Spleen (tissue), 7 donors: ENCODE measurements around the gene TMEM182.

Source experiments
- POLR2A ChIP-seq, 3 donors: fragments of 450-650 bp; IDR thresholded peaks; one replicate each; pipeline ENCODE4 v1.5.1; 2017; ENCODE audit warnings: antibody characterized with exemption in 3 of 3, mild to moderate bottlenecking in 1 of 3
- POLR2AphosphoS5 ChIP-seq, 3 donors: sonication (generic); formaldehyde crosslinking; IDR thresholded peaks; one replicate each; pipeline ENCODE4 v1.5.1; 2017; ENCODE audit warnings: antibody characterized with exemption in 3 of 3
- TF ChIP-seq, protein P1 (sequence below), 11 experiments: fragments of 200-600 bp in 7 of 11; fragments of 450-650 bp in 4 of 11; sonication (generic) in 4 of 11; IDR thresholded peaks in 8 of 11; conservative IDR thresholded peaks in 3 of 11; 1 replicate in 7 of 11; 2 replicates in 4 of 11; pipeline versions ENCODE4 v1.4.0 to v1.8.0; 2016 to 2021; ENCODE audit warnings: antibody characterized with exemption in 11 of 11, inconsistent platforms in 4 of 11, mild to moderate bottlenecking in 1 of 11
- donor health status: DM: no; HTN: no; CAD: no; lungs with moderate emphysema.
- donor health status: DM: no; HTN: no; CAD: no.
- donor health status: DM: no; HTN: no; CAD: no.

DNA sequence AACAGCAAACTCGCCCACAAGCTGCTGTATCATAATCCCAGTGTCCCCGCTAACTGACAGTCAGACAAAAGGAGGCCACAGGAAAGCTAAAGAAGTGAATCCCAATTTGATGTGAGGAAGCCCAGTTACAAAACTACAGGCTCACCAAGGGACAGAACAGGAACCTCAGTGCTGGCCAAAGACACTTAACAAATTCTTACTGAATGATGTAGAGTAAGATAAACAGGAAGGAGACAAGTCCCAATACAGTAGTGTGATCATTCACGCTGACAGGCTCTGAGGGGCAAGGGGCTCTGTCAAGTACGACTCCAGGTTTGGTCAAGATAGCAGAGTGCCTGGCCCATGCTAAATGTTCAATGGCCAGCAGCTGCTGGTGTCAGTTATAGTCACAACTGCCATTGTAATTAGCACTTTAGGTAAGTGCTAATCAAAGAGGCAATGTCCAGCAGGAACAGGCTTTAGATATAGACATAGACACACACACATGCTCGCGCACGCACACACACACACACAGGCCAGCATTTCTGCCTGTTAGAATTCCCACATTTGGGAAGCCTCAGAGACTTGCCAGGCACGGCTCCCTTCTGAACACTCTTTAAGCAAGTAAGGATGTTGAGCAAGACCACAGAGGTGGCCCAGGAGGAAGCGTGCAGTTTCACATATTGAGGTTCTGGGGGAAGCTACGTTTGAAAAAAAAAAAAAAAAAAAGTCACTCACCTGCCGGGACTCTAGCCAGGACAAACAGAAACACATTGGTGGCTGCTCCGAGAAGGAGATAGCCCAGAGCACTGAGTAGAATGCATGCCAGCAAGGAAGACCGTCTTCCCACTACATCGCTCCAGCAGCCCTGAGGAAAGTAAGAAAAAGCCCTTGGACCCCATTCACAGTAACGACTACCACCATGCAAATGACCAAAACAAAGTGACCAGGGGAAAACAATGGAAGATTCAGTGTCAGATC is 35.4 kb upstream of the TMEM182 start:
- TF ChIP-seq POLR2A (IDR thresholded peaks at IDR 0.05), result no peak
- no peak for TF ChIP-seq POLR2AphosphoS5 (IDR thresholded peaks at IDR 0.05)
- TF ChIP-seq, protein P1, sequence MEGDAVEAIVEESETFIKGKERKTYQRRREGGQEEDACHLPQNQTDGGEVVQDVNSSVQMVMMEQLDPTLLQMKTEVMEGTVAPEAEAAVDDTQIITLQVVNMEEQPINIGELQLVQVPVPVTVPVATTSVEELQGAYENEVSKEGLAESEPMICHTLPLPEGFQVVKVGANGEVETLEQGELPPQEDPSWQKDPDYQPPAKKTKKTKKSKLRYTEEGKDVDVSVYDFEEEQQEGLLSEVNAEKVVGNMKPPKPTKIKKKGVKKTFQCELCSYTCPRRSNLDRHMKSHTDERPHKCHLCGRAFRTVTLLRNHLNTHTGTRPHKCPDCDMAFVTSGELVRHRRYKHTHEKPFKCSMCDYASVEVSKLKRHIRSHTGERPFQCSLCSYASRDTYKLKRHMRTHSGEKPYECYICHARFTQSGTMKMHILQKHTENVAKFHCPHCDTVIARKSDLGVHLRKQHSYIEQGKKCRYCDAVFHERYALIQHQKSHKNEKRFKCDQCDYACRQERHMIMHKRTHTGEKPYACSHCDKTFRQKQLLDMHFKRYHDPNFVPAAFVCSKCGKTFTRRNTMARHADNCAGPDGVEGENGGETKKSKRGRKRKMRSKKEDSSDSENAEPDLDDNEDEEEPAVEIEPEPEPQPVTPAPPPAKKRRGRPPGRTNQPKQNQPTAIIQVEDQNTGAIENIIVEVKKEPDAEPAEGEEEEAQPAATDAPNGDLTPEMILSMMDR (IDR thresholded peaks at IDR 0.05 in 8 of 11, conservative IDR thresholded peaks at IDR 0.05 in 3 of 11), result no peak
